Measurements from ENCODE around the gene DPP4.

DNA sequence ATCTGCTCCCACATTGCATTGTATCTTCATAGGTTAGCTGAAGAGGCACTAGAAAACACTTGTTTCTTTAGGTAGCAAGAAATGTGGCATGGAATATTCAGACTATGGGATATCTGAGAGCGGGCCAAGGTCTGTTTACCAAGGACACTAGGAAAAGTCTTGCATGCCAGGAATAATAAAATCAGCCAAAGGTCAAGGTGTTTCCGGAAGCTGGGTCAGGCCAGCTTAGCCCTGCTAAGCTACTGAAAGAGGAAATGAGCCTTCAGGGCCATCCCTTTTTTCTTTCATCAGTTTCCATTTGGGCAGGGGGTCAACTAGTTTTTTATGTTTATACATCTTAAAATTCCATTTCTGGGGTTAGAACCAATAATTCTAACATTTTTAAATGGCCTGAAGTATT lies 101.1 kb downstream of the DPP4 start:
- TF ChIP-seq, protein P1, sequence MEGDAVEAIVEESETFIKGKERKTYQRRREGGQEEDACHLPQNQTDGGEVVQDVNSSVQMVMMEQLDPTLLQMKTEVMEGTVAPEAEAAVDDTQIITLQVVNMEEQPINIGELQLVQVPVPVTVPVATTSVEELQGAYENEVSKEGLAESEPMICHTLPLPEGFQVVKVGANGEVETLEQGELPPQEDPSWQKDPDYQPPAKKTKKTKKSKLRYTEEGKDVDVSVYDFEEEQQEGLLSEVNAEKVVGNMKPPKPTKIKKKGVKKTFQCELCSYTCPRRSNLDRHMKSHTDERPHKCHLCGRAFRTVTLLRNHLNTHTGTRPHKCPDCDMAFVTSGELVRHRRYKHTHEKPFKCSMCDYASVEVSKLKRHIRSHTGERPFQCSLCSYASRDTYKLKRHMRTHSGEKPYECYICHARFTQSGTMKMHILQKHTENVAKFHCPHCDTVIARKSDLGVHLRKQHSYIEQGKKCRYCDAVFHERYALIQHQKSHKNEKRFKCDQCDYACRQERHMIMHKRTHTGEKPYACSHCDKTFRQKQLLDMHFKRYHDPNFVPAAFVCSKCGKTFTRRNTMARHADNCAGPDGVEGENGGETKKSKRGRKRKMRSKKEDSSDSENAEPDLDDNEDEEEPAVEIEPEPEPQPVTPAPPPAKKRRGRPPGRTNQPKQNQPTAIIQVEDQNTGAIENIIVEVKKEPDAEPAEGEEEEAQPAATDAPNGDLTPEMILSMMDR (conservative IDR thresholded peaks at IDR 0.05; ENCODE audit: low read depth, low read length) = no peak
- TF ChIP-seq EZH2 (IDR thresholded peaks at IDR 0.05; ENCODE audit: low read length, unreplicated experiment) (no peak), EZH2phosphoT487 (IDR thresholded peaks at IDR 0.05; ENCODE audit: borderline replicate concordance, low read length) (no peak)

All from PC-3 (cell line).